Upper lobe of left lung (tissue), 6 donors: ENCODE data around the gene ALPP. TPM values are rescaled to one million over a fixed set of nuclear protein-coding genes. Genes with fewer than 3 reads are reported as not detected.
A peak's percentile ranks its signal among the peaks of the same experiment; 100 is the strongest.
"Not testable (repeated sequence)": the region's sequence is repeated elsewhere in the genome, so short reads cannot be mapped to it uniquely, and the experiment has no call there.

ENCODE experiments used
- ATAC-seq, 2 donors: fragments of 200-7000 bp; cut with Tn5 transposase; one replicate each; pipeline ENCODE4 v1.9.1; 2022; ENCODE audit warnings: mild to moderate bottlenecking in 2 of 2, moderate library complexity in 2 of 2; ENCODE audit not compliant: low FRiP score in 2 of 2
- DNase-seq, 2 donors: peaks; one replicate each; pipeline ENCODE4 v3.0.0-alpha.2; 2019 to 2020
- H3K27ac ChIP-seq, 4 donors: fragments of 200-600 bp; sonication (generic); one replicate each; pipeline ENCODE4 v1.5.1; 2016 to 2019
- H3K27me3 ChIP-seq, 4 donors: fragments of 200-600 bp; sonication (generic); one replicate each; pipeline ENCODE4 v1.5.1; 2017 to 2019
- H3K36me3 ChIP-seq, 4 donors: fragments of 200-600 bp; sonication (generic); one replicate each; pipeline ENCODE4 v1.5.1; 2016 to 2019
- H3K4me1 ChIP-seq, 4 donors: fragments of 200-600 bp; sonication (generic); one replicate each; pipeline ENCODE4 v1.5.1; 2018 to 2019
- H3K4me3 ChIP-seq, 4 donors: fragments of 200-600 bp; sonication (generic); one replicate each; pipeline ENCODE4 v1.5.1; 2017 to 2019; ENCODE audit warnings: mild to moderate bottlenecking in 2 of 4, moderate library complexity in 1 of 4
- H3K9me3 ChIP-seq, 4 donors: fragments of 200-600 bp; sonication (generic); one replicate each; pipeline ENCODE4 v1.5.1; 2018 to 2019
- CTCF ChIP-seq, 6 experiments: fragments of 450-650 bp in 4 of 6; fragments of 200-600 bp in 2 of 6; sonication (generic) in 2 of 6; IDR thresholded peaks; one replicate each; pipeline ENCODE4 v1.5.1; 2016 to 2019; ENCODE audit warnings: antibody characterized with exemption in 6 of 6
- EP300 ChIP-seq, 4 donors: sonication (generic); formaldehyde crosslinking; IDR thresholded peaks; one replicate each; pipeline ENCODE4 v1.5.1; 2017; ENCODE audit warnings: antibody characterized with exemption in 4 of 4, control low read depth in 2 of 4
- POLR2A ChIP-seq, 4 donors: fragments of 450-650 bp; IDR thresholded peaks; one replicate each; pipeline ENCODE4 v1.5.1; 2016 to 2017; ENCODE audit warnings: antibody characterized with exemption in 4 of 4, mild to moderate bottlenecking in 2 of 4
- POLR2AphosphoS5 ChIP-seq, 2 donors: sonication (generic); formaldehyde crosslinking; IDR thresholded peaks; one replicate each; pipeline ENCODE4 v1.5.1; 2017; ENCODE audit warnings: antibody characterized with exemption in 2 of 2
- WGBS, 2 donors: methylation state at CpG; one replicate each; pipeline ENCODE4 v1.1.5; 2017 to 2018; 5-methylcytosine and 5-hydroxymethylcytosine counted together
- total RNA-seq, 6 donors: library from RNA; depleted of rRNA in 4 of 6; stranded (reverse); fragments of >200 nt in 4 of 6; gene quantifications; one replicate each; pipeline versions ENCODE4 v1.1.0 to v1.2.1, GENCODE V29; 2016 to 2021
- donor health status: DM: no; HTN: no; CAD: no; lungs with moderate emphysema.
- donor health status: DM: no; HTN: yes; CAD: no; lungs with severe emphysema.

ALPP gene
- total RNA-seq, 6 donors from 2014 or later: 4.8 to 59.1 (median 30.8) TPM

GRCh38 chr2:232400256-232401015 lies 21.9 kb downstream of the ALPP start:
- ATAC-seq: peak in 1 of 2 donors; percentile 46
- DNase-seq: no peak
- WGBS, 2 donors: 53 to 57% methylated on average over 9 of the region's 9 CpGs
- no peak overlapping the region for H3K27ac ChIP-seq
- TF ChIP-seq POLR2A (IDR thresholded peaks at IDR 0.05) (no peak), CTCF (IDR thresholded peaks at IDR 0.05) (no peak), POLR2AphosphoS5 (IDR thresholded peaks at IDR 0.05) (no peak), EP300 (IDR thresholded peaks at IDR 0.05) (no peak)
- H3K4me1 ChIP-seq: no peaks in the 10 kb centered on the region
- no peaks in the 10 kb centered on the region for H3K36me3 ChIP-seq
- H3K4me3 ChIP-seq: no peak overlapping the region
- H3K9me3 ChIP-seq: no peaks in the 10 kb centered on the region
- no peaks in the 10 kb centered on the region for H3K27me3 ChIP-seq

- H3K27me3 ChIP-seq: no peaks in the 10 kb centered on the region
- no peak for TF ChIP-seq CTCF (IDR thresholded peaks at IDR 0.05)
- no peak for TF ChIP-seq POLR2A (IDR thresholded peaks at IDR 0.05)
- TF ChIP-seq POLR2AphosphoS5 (IDR thresholded peaks at IDR 0.05): no peak
- TF ChIP-seq EP300 (IDR thresholded peaks at IDR 0.05): no peak
- H3K27ac ChIP-seq: no peak overlapping the region
- H3K4me3 ChIP-seq: no peak overlapping the region
- no peak for ATAC-seq
- 75 to 85% methylated on average over 1 to 3 of the region's 3 CpGs for WGBS, 2 donors
- no peaks in the 10 kb centered on the region for H3K9me3 ChIP-seq
- no peaks in the 10 kb centered on the region for H3K36me3 ChIP-seq
- no peak for DNase-seq
- H3K4me1 ChIP-seq: no peaks in the 10 kb centered on the region
These were observed 24.0 kb downstream of the ALPP start for GRCh38 chr2:232402518-232402917.

- Histone ChIP-seq H3K4me1 (no peaks in the 10 kb centered on the region), H3K27me3 (no peaks in the 10 kb centered on the region), H3K9me3 (no peaks in the 10 kb centered on the region), H3K27ac (no peak overlapping the region), H3K4me3 (no peak overlapping the region), H3K36me3 (no peaks in the 10 kb centered on the region)
- 87% methylated on average over 8 to 11 of the region's 11 CpGs for WGBS, 2 donors
- no peak for ATAC-seq
- TF ChIP-seq CTCF (IDR thresholded peaks at IDR 0.05) (no peak), POLR2AphosphoS5 (IDR thresholded peaks at IDR 0.05) (no peak), EP300 (IDR thresholded peaks at IDR 0.05) (no peak), POLR2A (IDR thresholded peaks at IDR 0.05) (no peak)
- DNase-seq: peak in 1 of 2 donors; percentile 40
These were observed 27.5 kb downstream of the ALPP start for GRCh38 chr2:232405943-232406510.

- ATAC-seq (no peak), DNase-seq (peak in 1 of 2 donors; percentile 73)
- H3K4me1 ChIP-seq: no peaks in the 10 kb centered on the region
- no peaks in the 10 kb centered on the region for H3K9me3 ChIP-seq
- H3K4me3 ChIP-seq: no peak within 1 kb of the TSS
- H3K27me3 ChIP-seq: no peaks in the 10 kb centered on the region
- TF ChIP-seq POLR2A (IDR thresholded peaks at IDR 0.05) (no peak), POLR2AphosphoS5 (IDR thresholded peaks at IDR 0.05) (no peak), CTCF (IDR thresholded peaks at IDR 0.05) (no peak), EP300 (IDR thresholded peaks at IDR 0.05) (no peak)
- H3K36me3 ChIP-seq: no peaks in the 10 kb centered on the region
- 85% methylated on average over 11 to 15 of the region's 17 CpGs for WGBS, 2 donors
- H3K27ac ChIP-seq: no peak within 1 kb of the TSS
These were observed 28.2 kb downstream of the ALPP start, which contains the start of gene ALPG for GRCh38 chr2:232406556-232407310. TSS of gene ALPG (plus strand) at chr2:232406844. CDS start at chr2:232406895, 51 bp downstream.

GRCh38 chr2:232407428-232408150 lies 29.0 kb downstream of the ALPP start:
- 95 to 97% methylated on average over 6 to 27 of the region's 30 CpGs for WGBS, 2 donors
- not testable (repeated sequence) for H3K27ac ChIP-seq, H3K4me3 ChIP-seq, H3K36me3 ChIP-seq, H3K9me3 ChIP-seq, H3K4me1 ChIP-seq, H3K27me3 ChIP-seq
- DNase-seq (peak in 1 of 2 donors; percentile 82), ATAC-seq (peak in 1 of 2 donors; percentile 17)

GRCh38 chr2:232408269-232408668 lies 29.7 kb downstream of the ALPP start:
- WGBS, 2 donors: 88 to 95% methylated on average over 3 to 7 of the region's 10 CpGs
- H3K9me3 ChIP-seq, ATAC-seq, H3K36me3 ChIP-seq, H3K27me3 ChIP-seq, H3K4me1 ChIP-seq, H3K27ac ChIP-seq, H3K4me3 ChIP-seq: not testable (repeated sequence)
- peak in 1 of 2 donors; percentile 39 for DNase-seq

- peak in 1 of 2 donors; percentile 63 for DNase-seq
- not testable (repeated sequence) for H3K4me1 ChIP-seq, H3K27me3 ChIP-seq, H3K36me3 ChIP-seq, H3K9me3 ChIP-seq, H3K27ac ChIP-seq, ATAC-seq, H3K4me3 ChIP-seq
- 54 to 85% methylated on average over 19 of the region's 40 CpGs for WGBS, 2 donors
These were observed 31.1 kb downstream of the ALPP start for GRCh38 chr2:232409617-232410016.
